HG02885 (cell line): ENCODE data around the gene LRP1.
"Not testable (repeated sequence)": the region's sequence is repeated elsewhere in the genome, so short reads cannot be mapped to it uniquely, and the experiment has no call there.

ENCODE experiments used
- ATAC-seq: cut with Tn5 transposase; IDR thresholded peaks from one replicate; pipeline ENCODE4 v1.9.1; 2021; ENCODE audit warnings: mild to moderate bottlenecking; ENCODE audit not compliant: unreplicated experiment, poor library complexity

Gene LRP1

GRCh38 chr12:57110104-57111030 is 17.9 kb upstream of the LRP1 start:
- ATAC-seq = peak; percentile 48

GRCh38 chr12:57111031-57111734 is 17.1 kb upstream of the LRP1 start, which contains the start of gene STAT6:
Gene STAT6 (minus strand): TSS chr12:57111362. CDS start chr12:57108278, 3,084 bp downstream.
- ATAC-seq = peak; percentile 69

- ATAC-seq = peak; percentile 65
Observed at GRCh38 chr12:57112492-57113294, 15.6 kb upstream of the LRP1 start.

GRCh38 chr12:57116580-57117281 is 11.6 kb upstream of the LRP1 start:
- no peak for ATAC-seq

- no peak for ATAC-seq
Observed at GRCh38 chr12:57118711-57119271, 9.5 kb upstream of the LRP1 start.

GRCh38 chr12:57119294-57120085 is 8.8 kb upstream of the LRP1 start:
- no peak for ATAC-seq

GRCh38 chr12:57120718-57121117 is 7.6 kb upstream of the LRP1 start:
- ATAC-seq = not testable (repeated sequence)

GRCh38 chr12:57123813-57124212 is 4.5 kb upstream of the LRP1 start:
- no peak for ATAC-seq

GRCh38 chr12:57124261-57124877 is 3.9 kb upstream of the LRP1 start:
- ATAC-seq = no peak

GRCh38 chr12:57126061-57126460 is 2.2 kb upstream of the LRP1 start:
- ATAC-seq = no peak

- ATAC-seq = no peak
Observed at GRCh38 chr12:57126561-57126960, 1.7 kb upstream of the LRP1 start.

- ATAC-seq = no peak
Observed at GRCh38 chr12:57127101-57127725, 1.1 kb upstream of the LRP1 start.

- ATAC-seq = no peak
Observed at GRCh38 chr12:57128519-57129247, 400 bp downstream of the LRP1 start.

GRCh38 chr12:57129321-57129842 is 1.1 kb downstream of the LRP1 start:
- ATAC-seq = no peak

GRCh38 chr12:57129889-57130288 is 1.6 kb downstream of the LRP1 start:
- ATAC-seq = no peak

GRCh38 chr12:57130941-57131340 is 2.7 kb downstream of the LRP1 start:
- ATAC-seq = no peak
